ENCODE data around the gene COPG2.

DNA sequence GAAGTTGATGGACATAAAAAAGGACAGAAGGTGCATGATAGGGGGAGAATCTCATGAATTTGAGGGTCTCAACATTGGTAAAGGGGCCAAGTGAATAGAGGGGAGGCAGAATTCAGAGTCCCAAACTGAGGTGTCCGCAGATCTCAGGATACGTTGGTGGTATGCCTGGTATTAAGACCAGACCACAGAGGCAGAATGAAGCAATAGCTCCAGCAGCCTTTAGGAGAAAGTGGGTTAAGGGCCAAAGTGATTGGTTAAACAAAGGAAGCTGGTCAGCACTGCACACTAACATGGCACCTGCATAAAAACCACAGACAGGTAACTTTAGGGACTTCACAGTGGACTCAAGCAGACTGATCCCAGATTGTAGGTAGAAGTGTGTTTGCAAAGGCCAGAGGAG lies 139.1 kb downstream of the COPG2 start:
- TF ChIP-seq, protein P1, sequence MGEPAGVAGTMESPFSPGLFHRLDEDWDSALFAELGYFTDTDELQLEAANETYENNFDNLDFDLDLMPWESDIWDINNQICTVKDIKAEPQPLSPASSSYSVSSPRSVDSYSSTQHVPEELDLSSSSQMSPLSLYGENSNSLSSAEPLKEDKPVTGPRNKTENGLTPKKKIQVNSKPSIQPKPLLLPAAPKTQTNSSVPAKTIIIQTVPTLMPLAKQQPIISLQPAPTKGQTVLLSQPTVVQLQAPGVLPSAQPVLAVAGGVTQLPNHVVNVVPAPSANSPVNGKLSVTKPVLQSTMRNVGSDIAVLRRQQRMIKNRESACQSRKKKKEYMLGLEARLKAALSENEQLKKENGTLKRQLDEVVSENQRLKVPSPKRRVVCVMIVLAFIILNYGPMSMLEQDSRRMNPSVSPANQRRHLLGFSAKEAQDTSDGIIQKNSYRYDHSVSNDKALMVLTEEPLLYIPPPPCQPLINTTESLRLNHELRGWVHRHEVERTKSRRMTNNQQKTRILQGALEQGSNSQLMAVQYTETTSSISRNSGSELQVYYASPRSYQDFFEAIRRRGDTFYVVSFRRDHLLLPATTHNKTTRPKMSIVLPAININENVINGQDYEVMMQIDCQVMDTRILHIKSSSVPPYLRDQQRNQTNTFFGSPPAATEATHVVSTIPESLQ (CRISPR knock-in tag; conservative IDR thresholded peaks at IDR 0.05) = no peak
- no peak for TF ChIP-seq RAD51 (IDR thresholded peaks at IDR 0.05; ENCODE audit: borderline replicate concordance)
- no peak for TF ChIP-seq ELF4 (CRISPR knock-in tag; IDR thresholded peaks at IDR 0.05; ENCODE audit: borderline replicate concordance)
- TF ChIP-seq SRY (CRISPR knock-in tag; IDR thresholded peaks at IDR 0.05) = no peak
- TF ChIP-seq NR2F6 (IDR thresholded peaks at IDR 0.05) = no peak
- TF ChIP-seq NR2F6 (CRISPR knock-in tag; IDR thresholded peaks at IDR 0.05) = no peak
- TF ChIP-seq ZNF484 (CRISPR knock-in tag; IDR thresholded peaks at IDR 0.05; ENCODE audit: borderline replicate concordance, low read depth) = no peak
- TF ChIP-seq, protein P2, sequence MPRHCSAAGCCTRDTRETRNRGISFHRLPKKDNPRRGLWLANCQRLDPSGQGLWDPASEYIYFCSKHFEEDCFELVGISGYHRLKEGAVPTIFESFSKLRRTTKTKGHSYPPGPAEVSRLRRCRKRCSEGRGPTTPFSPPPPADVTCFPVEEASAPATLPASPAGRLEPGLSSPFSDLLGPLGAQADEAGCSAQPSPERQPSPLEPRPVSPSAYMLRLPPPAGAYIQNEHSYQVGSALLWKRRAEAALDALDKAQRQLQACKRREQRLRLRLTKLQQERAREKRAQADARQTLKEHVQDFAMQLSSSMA (CRISPR knock-in tag; IDR thresholded peaks at IDR 0.05) = no peak
- no peak for TF ChIP-seq NR2C2 (CRISPR knock-in tag; IDR thresholded peaks at IDR 0.05; ENCODE audit: borderline replicate concordance)
- TF ChIP-seq ZFP41 (CRISPR knock-in tag; IDR thresholded peaks at IDR 0.05; ENCODE audit: borderline replicate concordance) = no peak
- no peak for TF ChIP-seq ZNF737 (CRISPR knock-in tag; IDR thresholded peaks at IDR 0.05; ENCODE audit: borderline replicate concordance)
- no peak for TF ChIP-seq CEBPB (IDR thresholded peaks at IDR 0.05; ENCODE audit: borderline replicate concordance, low read depth, low read length)
- TF ChIP-seq KDM5A (IDR thresholded peaks at IDR 0.05; ENCODE audit: borderline replicate concordance, low read length) = no peak
- TF ChIP-seq CHD2 (IDR thresholded peaks at IDR 0.05; ENCODE audit: low read depth, low read length) = no peak
